ENCODE data around the gene ASRGL1. TPM values are rescaled to one million over a fixed set of nuclear protein-coding genes. Genes with fewer than 3 reads are reported as not detected.
A peak's percentile ranks its signal among the peaks of the same experiment; 100 is the strongest.
"Not testable (repeated sequence)": the region's sequence is repeated elsewhere in the genome, so short reads cannot be mapped to it uniquely, and the experiment has no call there.

ASRGL1 gene
- total RNA-seq, 2 donors from 2014 or later = 20.2 to 39.7 TPM

GRCh38 chr11:62309991-62310390, 27.3 kb upstream of the ASRGL1 start:
- DNase-seq (ENCODE audit: low spot score) = no peak
- H3K9me3 ChIP-seq = no peaks in the 10 kb centered on the region
- no peaks in the 10 kb centered on the region for H3K36me3 ChIP-seq
- H3K27ac ChIP-seq = no peak overlapping the region
- H3K27me3 ChIP-seq (replicated peaks; ENCODE audit: insufficient read depth) = no peaks in the 10 kb centered on the region
- no peak overlapping the region for H3K4me3 ChIP-seq
- no peak for ATAC-seq (ENCODE audit: insufficient number of reproducible peaks, low FRiP score, low read depth)
- TF ChIP-seq, protein P1, sequence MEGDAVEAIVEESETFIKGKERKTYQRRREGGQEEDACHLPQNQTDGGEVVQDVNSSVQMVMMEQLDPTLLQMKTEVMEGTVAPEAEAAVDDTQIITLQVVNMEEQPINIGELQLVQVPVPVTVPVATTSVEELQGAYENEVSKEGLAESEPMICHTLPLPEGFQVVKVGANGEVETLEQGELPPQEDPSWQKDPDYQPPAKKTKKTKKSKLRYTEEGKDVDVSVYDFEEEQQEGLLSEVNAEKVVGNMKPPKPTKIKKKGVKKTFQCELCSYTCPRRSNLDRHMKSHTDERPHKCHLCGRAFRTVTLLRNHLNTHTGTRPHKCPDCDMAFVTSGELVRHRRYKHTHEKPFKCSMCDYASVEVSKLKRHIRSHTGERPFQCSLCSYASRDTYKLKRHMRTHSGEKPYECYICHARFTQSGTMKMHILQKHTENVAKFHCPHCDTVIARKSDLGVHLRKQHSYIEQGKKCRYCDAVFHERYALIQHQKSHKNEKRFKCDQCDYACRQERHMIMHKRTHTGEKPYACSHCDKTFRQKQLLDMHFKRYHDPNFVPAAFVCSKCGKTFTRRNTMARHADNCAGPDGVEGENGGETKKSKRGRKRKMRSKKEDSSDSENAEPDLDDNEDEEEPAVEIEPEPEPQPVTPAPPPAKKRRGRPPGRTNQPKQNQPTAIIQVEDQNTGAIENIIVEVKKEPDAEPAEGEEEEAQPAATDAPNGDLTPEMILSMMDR (IDR thresholded peaks at IDR 0.05) = no peak
- H3K4me1 ChIP-seq (ENCODE audit: control insufficient read depth in 1 of 2, low read depth in 2 of 2) = no peaks in the 10 kb centered on the region

DNA sequence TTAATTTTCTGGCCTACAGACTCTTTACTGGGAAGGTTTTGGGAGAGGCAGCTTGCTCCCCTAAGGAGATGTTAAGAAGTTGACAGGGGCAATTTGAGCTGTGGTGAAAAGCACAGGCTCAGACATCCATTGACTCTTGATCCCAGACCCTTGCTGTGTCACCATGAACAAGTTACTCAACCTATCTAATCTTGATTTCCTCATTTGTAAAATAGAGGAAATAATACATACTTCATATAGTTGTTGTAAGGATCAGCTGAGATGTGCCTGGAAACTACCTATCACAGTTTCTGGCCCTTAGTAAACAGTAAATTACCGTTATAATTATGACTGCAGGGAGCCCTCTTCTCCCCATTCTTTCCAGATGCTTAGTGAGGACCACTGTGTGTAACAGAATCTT, 21.8 kb upstream of the ASRGL1 start:
- Histone ChIP-seq H3K4me3 (no peak overlapping the region), H3K27me3 (replicated peaks; ENCODE audit: insufficient read depth) (no peaks in the 10 kb centered on the region), H3K9me3 (no peaks in the 10 kb centered on the region), H3K27ac (no peak overlapping the region), H3K36me3 (no peaks in the 10 kb centered on the region), H3K4me1 (ENCODE audit: control insufficient read depth in 1 of 2, low read depth in 2 of 2) (no peaks in the 10 kb centered on the region)
- ATAC-seq (ENCODE audit: insufficient number of reproducible peaks, low FRiP score, low read depth) (no peak), DNase-seq (ENCODE audit: low spot score) (no peak)
- TF ChIP-seq, protein P1 (IDR thresholded peaks at IDR 0.05) = no peak

GRCh38 chr11:62322524-62322923, 14.7 kb upstream of the ASRGL1 start:
- TF ChIP-seq, protein P1 (IDR thresholded peaks at IDR 0.05) = no peak
- DNase-seq (ENCODE audit: low spot score) = no peak
- no peak for ATAC-seq (ENCODE audit: insufficient number of reproducible peaks, low FRiP score, low read depth)
- Histone ChIP-seq H3K36me3 (no peaks in the 10 kb centered on the region), H3K4me1 (ENCODE audit: control insufficient read depth in 1 of 2, low read depth in 2 of 2) (no peaks in the 10 kb centered on the region), H3K27me3 (replicated peaks; ENCODE audit: insufficient read depth) (no peaks in the 10 kb centered on the region), H3K4me3 (no peak overlapping the region), H3K27ac (no peak overlapping the region), H3K9me3 (no peaks in the 10 kb centered on the region)

GRCh38 chr11:62324731-62325556, 12.3 kb upstream of the ASRGL1 start:
- no peaks in the 10 kb centered on the region for H3K4me1 ChIP-seq (ENCODE audit: control insufficient read depth in 1 of 2, low read depth in 2 of 2)
- DNase-seq (ENCODE audit: low spot score) = no peak

DNA sequence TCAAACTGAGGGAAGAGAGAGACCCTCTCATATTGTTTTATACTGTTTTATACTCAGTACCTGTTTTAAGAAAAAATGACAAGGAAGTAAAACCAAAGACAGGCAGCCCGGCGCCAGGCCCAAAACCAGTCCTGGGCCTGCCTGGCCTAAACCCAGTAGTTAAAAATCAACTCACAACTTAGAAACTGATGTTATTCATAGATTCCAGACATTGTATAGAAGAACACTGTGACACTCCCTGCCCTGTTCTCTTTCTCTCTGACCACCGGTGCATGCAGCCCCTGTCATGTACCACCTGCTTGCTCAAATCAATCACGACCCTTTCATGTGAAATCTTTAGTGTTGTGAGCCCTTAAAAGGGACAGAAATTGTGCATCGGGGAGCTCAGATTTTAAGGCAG, 11.5 kb upstream of the ASRGL1 start:
- not testable (repeated sequence) for ATAC-seq (ENCODE audit: insufficient number of reproducible peaks, low FRiP score, low read depth); H3K9me3 ChIP-seq; H3K27me3 ChIP-seq (replicated peaks; ENCODE audit: insufficient read depth); H3K27ac ChIP-seq; H3K36me3 ChIP-seq; DNase-seq (ENCODE audit: low spot score); H3K4me1 ChIP-seq (ENCODE audit: control insufficient read depth in 1 of 2, low read depth in 2 of 2); H3K4me3 ChIP-seq

More at GRCh38 chr11:62324731-62325556, 12.3 kb upstream of the ASRGL1 start:
- Histone ChIP-seq H3K27ac (no peak overlapping the region), H3K36me3 (no peaks in the 10 kb centered on the region), H3K9me3 (no peaks in the 10 kb centered on the region), H3K4me3 (no peak overlapping the region), H3K27me3 (replicated peaks; ENCODE audit: insufficient read depth) (no peaks in the 10 kb centered on the region)
- no peak for ATAC-seq (ENCODE audit: insufficient number of reproducible peaks, low FRiP score, low read depth)
- TF ChIP-seq, protein P1 (IDR thresholded peaks at IDR 0.05) = peak; percentile 31

DNA sequence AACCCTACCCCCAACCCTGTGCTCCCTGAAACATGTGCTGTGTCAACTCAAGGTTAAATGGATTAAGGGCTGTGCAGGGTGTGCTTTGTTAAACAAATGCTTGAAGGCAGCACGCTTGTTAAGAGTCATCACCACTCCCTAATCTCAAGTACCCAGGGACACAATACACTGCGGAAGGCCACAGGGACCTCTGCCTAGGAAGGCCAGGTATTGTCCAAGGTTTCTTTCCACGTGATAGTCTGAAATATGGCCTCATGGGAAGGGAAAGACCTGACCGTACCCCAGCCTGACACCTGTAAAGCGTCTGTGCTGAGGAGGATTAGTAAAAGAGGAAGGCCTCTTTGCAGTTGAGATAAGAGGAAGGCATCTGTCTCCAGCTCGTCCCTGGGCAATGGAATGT, 10.5 kb upstream of the ASRGL1 start:
- not testable (repeated sequence) for H3K4me1 ChIP-seq (ENCODE audit: control insufficient read depth in 1 of 2, low read depth in 2 of 2); DNase-seq (ENCODE audit: low spot score); H3K4me3 ChIP-seq; ATAC-seq (ENCODE audit: insufficient number of reproducible peaks, low FRiP score, low read depth); H3K9me3 ChIP-seq; H3K36me3 ChIP-seq; H3K27ac ChIP-seq; H3K27me3 ChIP-seq (replicated peaks; ENCODE audit: insufficient read depth)

DNA sequence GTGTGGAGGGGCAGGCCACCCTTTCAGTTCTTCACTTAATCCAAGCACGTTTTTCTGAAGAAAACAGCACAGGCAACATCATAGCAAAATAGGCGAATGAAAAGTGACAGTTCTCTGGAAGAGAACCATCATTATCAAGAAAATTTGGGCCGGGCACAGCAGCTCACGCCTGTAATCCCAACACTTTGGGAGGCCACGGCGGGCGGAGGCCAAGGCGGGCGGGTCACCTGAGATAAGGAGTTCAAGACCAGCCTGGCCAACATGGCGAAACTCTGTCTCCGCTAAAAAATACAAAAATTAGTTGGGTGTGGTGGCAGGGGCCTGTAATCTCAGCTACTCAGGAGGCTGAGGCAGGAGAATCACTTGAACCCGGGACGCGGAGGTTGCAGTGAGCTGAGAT, 9.7 kb upstream of the ASRGL1 start:
- H3K27ac ChIP-seq; H3K27me3 ChIP-seq (replicated peaks; ENCODE audit: insufficient read depth); H3K4me1 ChIP-seq (ENCODE audit: control insufficient read depth in 1 of 2, low read depth in 2 of 2); H3K4me3 ChIP-seq; ATAC-seq (ENCODE audit: insufficient number of reproducible peaks, low FRiP score, low read depth); H3K9me3 ChIP-seq; H3K36me3 ChIP-seq; DNase-seq (ENCODE audit: low spot score): not testable (repeated sequence)

GRCh38 chr11:62331264-62331663, 6.0 kb upstream of the ASRGL1 start:
- H3K9me3 ChIP-seq; H3K4me3 ChIP-seq; ATAC-seq (ENCODE audit: insufficient number of reproducible peaks, low FRiP score, low read depth); H3K4me1 ChIP-seq (ENCODE audit: control insufficient read depth in 1 of 2, low read depth in 2 of 2); DNase-seq (ENCODE audit: low spot score); H3K27me3 ChIP-seq (replicated peaks; ENCODE audit: insufficient read depth); H3K27ac ChIP-seq; H3K36me3 ChIP-seq: not testable (repeated sequence)
